Spleen (tissue), 11 donors: Measurements from ENCODE around the gene SHISAL2A. TPM values are rescaled to one million over a fixed set of nuclear protein-coding genes. Genes with fewer than 3 reads are reported as not detected.
"Not testable (repeated sequence)": the region's sequence is repeated elsewhere in the genome, so short reads cannot be mapped to it uniquely, and the experiment has no call there.

ENCODE experiments used
- DNase-seq: peaks from one replicate; pipeline ENCODE4 v3.0.0-alpha.2; 2020
- H3K27ac ChIP-seq, 8 donors: fragments of 200-600 bp; sonication (generic) in 7 of 8; 1 replicate in 4 of 8; 2 replicates in 4 of 8; pipeline versions ENCODE4 v1.5.0 to v1.8.0; 2016 to 2021; ENCODE audit warnings: inconsistent platforms in 4 of 8, mild to moderate bottlenecking in 4 of 8, moderate library complexity in 1 of 8
- H3K27me3 ChIP-seq, 7 donors: fragments of 200-600 bp; sonication (generic) in 6 of 7; replicated peaks in 1 of 7; 1 replicate in 4 of 7; 2 replicates in 3 of 7; pipeline versions ENCODE4 v1.5.0 to v1.8.0; 2016 to 2021; ENCODE audit warnings: inconsistent platforms in 3 of 7, mild to moderate bottlenecking in 1 of 7
- H3K36me3 ChIP-seq, 6 donors: fragments of 200-600 bp; sonication (generic) in 5 of 6; 1 replicate in 4 of 6; 2 replicates in 2 of 6; pipeline versions ENCODE4 v1.5.0 to v1.8.0; 2016 to 2021; ENCODE audit warnings: inconsistent platforms in 2 of 6
- H3K4me1 ChIP-seq, 6 donors: fragments of 200-600 bp; sonication (generic) in 5 of 6; 1 replicate in 3 of 6; 2 replicates in 3 of 6; pipeline versions ENCODE4 v1.5.0 to v1.8.0; 2016 to 2021; ENCODE audit warnings: inconsistent platforms in 3 of 6
- H3K4me3 ChIP-seq, 8 donors: fragments of 200-600 bp; sonication (generic) in 7 of 8; 1 replicate in 4 of 8; 2 replicates in 4 of 8; pipeline versions ENCODE4 v1.5.0 to v1.8.0; 2016 to 2021; ENCODE audit warnings: inconsistent platforms in 4 of 8, mild to moderate bottlenecking in 4 of 8, moderate library complexity in 2 of 8
- H3K9me3 ChIP-seq, 8 donors: fragments of 200-600 bp; sonication (generic) in 7 of 8; 1 replicate in 4 of 8; 2 replicates in 4 of 8; pipeline versions ENCODE4 v1.5.0 to v1.8.0; 2016 to 2021; ENCODE audit warnings: inconsistent platforms in 4 of 8
- CTCF ChIP-seq, 11 experiments: fragments of 200-600 bp in 7 of 11; fragments of 450-650 bp in 4 of 11; sonication (generic) in 4 of 11; IDR thresholded peaks in 8 of 11; conservative IDR thresholded peaks in 3 of 11; 1 replicate in 7 of 11; 2 replicates in 4 of 11; pipeline versions ENCODE4 v1.4.0 to v1.8.0; 2016 to 2021; ENCODE audit warnings: antibody characterized with exemption in 11 of 11, inconsistent platforms in 4 of 11, mild to moderate bottlenecking in 1 of 11
- POLR2A ChIP-seq, 3 donors: fragments of 450-650 bp; IDR thresholded peaks; one replicate each; pipeline ENCODE4 v1.5.1; 2017; ENCODE audit warnings: antibody characterized with exemption in 3 of 3, mild to moderate bottlenecking in 1 of 3
- POLR2AphosphoS5 ChIP-seq, 3 donors: sonication (generic); formaldehyde crosslinking; IDR thresholded peaks; one replicate each; pipeline ENCODE4 v1.5.1; 2017; ENCODE audit warnings: antibody characterized with exemption in 3 of 3
- WGBS, 5 donors: extraction: QIAGEN DNeasy Blood & Tissue Kit in 3 of 5; methylation state at CpG; one replicate each; pipeline versions ENCODE4 v1.1.5 to v1.1.7; 2013 to 2018; 5-methylcytosine and 5-hydroxymethylcytosine counted together
- intact Hi-C: fragments of 100-400 bp; cut with DNase I; formaldehyde crosslinking; loops from one replicate; pipeline ENCODE4 v1.15.0; 2023; ENCODE audit warnings: low total_unique reads
- polyA plus RNA-seq, 3 donors: library from polyadenylated mRNA; stranded (reverse); fragments of 200-250 nt; gene quantifications; one replicate each; pipeline ENCODE4 v1.2.1, GENCODE V29; 2013
- total RNA-seq, 7 donors: library from RNA; depleted of rRNA in 3 of 7; stranded (reverse); fragments of >200 nt in 3 of 7; fragmentation: NEBNext Ultra II Directional in 4 of 7; extraction: Animal tissue kit (Norgen Biotek cat#: 25700) in 4 of 7; gene quantifications; one replicate each; pipeline versions ENCODE4 v1.1.0 to v1.2.1, GENCODE V29; 2016 to 2021
- donor health status: healthy with polysubstance abuse.
- donor health status: DM: no; HTN: no; CAD: no; lungs with moderate emphysema.
- donor health status: DM: no; HTN: no; CAD: no.
- donor health status: Bipolar disorder and iron deficiency.
- donor health status: healthy.
- donor health status: DM: no; HTN: no; CAD: no.
- donor health status: DM: yes; HTN: yes; CAD: no.

Gene SHISAL2A
- total and polyA plus RNA-seq, 10 donors, result 9.2 to 23.6 (median 16.1) TPM

- no peak for DNase-seq
- H3K4me3 ChIP-seq, result no peak overlapping the region
- WGBS, 5 donors, result 88 to 98% (median 94%) methylated on average over 4 of the region's 4 CpGs
- H3K27me3 ChIP-seq, result no peaks in the 10 kb centered on the region
- H3K27ac ChIP-seq, result no peak overlapping the region
- intact Hi-C loops, result loop anchor here (10.0 kb wide), 2 partner anchors 129 to 539 kb away; partner anchors contain the start of genes TUT4 and ZFYVE9
- H3K36me3 ChIP-seq, result peaks cover 0 to 33% (median 15%) of the 10 kb centered on the region in 6 donors
- TF ChIP-seq POLR2AphosphoS5 (IDR thresholded peaks at IDR 0.05) (no peak), POLR2A (IDR thresholded peaks at IDR 0.05) (no peak), CTCF (IDR thresholded peaks at IDR 0.05 in 8 of 11, conservative IDR thresholded peaks at IDR 0.05 in 3 of 11) (no peak)
- peaks cover 3 to 15% (median 9%) of the 10 kb centered on the region in 6 donors for H3K4me1 ChIP-seq
- peaks cover 0 to 5% (median 0%) of the 10 kb centered on the region in 8 donors for H3K9me3 ChIP-seq
These were observed 50.5 kb downstream of the SHISAL2A start for GRCh38 chr1:52683367-52683940.

GRCh38 chr1:52684545-52684944 lies 51.6 kb downstream of the SHISAL2A start:
- Histone ChIP-seq H3K9me3 (peaks cover 0 to 5% (median 0%) of the 10 kb centered on the region in 8 donors), H3K27ac (no peak overlapping the region), H3K27me3 (no peaks in the 10 kb centered on the region), H3K36me3 (peaks cover 0 to 42% (median 16%) of the 10 kb centered on the region in 6 donors), H3K4me1 (peaks cover 3 to 15% (median 9%) of the 10 kb centered on the region in 6 donors), H3K4me3 (no peak overlapping the region)
- intact Hi-C loops, result loop anchor here (10.0 kb wide), 2 partner anchors 130 to 540 kb away; partner anchors contain the start of genes TUT4 and ZFYVE9
- no peak for TF ChIP-seq CTCF (IDR thresholded peaks at IDR 0.05 in 8 of 11, conservative IDR thresholded peaks at IDR 0.05 in 3 of 11)
- TF ChIP-seq POLR2AphosphoS5 (IDR thresholded peaks at IDR 0.05), result no peak
- no peak for TF ChIP-seq POLR2A (IDR thresholded peaks at IDR 0.05)
- 93 to 100% (median 97%) methylated on average over 1 of the region's 1 CpG for WGBS, 5 donors
- DNase-seq, result no peak

GRCh38 chr1:52686261-52686751 lies 53.3 kb downstream of the SHISAL2A start:
- peak overlapping the region in 3 of 8 donors; percentile 26 to 50 (median 39) for H3K27ac ChIP-seq
- H3K4me3 ChIP-seq, H3K27me3 ChIP-seq, H3K9me3 ChIP-seq: not testable (repeated sequence)
- peaks cover 0 to 54% (median 25%) of the 10 kb centered on the region in 6 donors for H3K36me3 ChIP-seq
- intact Hi-C loops, result loop anchor here (10.0 kb wide), 2 partner anchors 132 to 542 kb away; partner anchors contain the start of genes TUT4 and ZFYVE9
- DNase-seq, result peak; percentile 89
- peaks cover 3 to 15% (median 9%) of the 10 kb centered on the region in 6 donors for H3K4me1 ChIP-seq
- WGBS, 5 donors, result 50 to 59% (median 55%) methylated on average over 16 to 17 of the region's 17 CpGs
- TF ChIP-seq POLR2AphosphoS5 (IDR thresholded peaks at IDR 0.05) (peak in 1 of 3 donors; percentile 75), CTCF (IDR thresholded peaks at IDR 0.05 in 8 of 11, conservative IDR thresholded peaks at IDR 0.05 in 3 of 11) (peak; percentile 51 to 88 (median 79))

- DNase-seq, result no peak
- no peak overlapping the region for H3K27ac ChIP-seq
- WGBS, 5 donors, result 93 to 96% (median 96%) methylated on average over 5 of the region's 5 CpGs
- H3K27me3 ChIP-seq, result no peaks in the 10 kb centered on the region
- no peak overlapping the region for H3K4me3 ChIP-seq
- peaks cover 0 to 58% (median 28%) of the 10 kb centered on the region in 6 donors for H3K36me3 ChIP-seq
- no peak for TF ChIP-seq POLR2A (IDR thresholded peaks at IDR 0.05)
- TF ChIP-seq POLR2AphosphoS5 (IDR thresholded peaks at IDR 0.05), result no peak
- TF ChIP-seq CTCF (IDR thresholded peaks at IDR 0.05 in 8 of 11, conservative IDR thresholded peaks at IDR 0.05 in 3 of 11), result no peak
- peaks cover 3 to 15% (median 9%) of the 10 kb centered on the region in 6 donors for H3K4me1 ChIP-seq
- H3K9me3 ChIP-seq, result peaks cover 0 to 5% (median 0%) of the 10 kb centered on the region in 8 donors
- intact Hi-C loops, result loop anchor here (10.0 kb wide), 2 partner anchors 132 to 542 kb away; partner anchors contain the start of genes TUT4 and ZFYVE9
These were observed 53.9 kb downstream of the SHISAL2A start for GRCh38 chr1:52686830-52687229.
